Esophagus squamous epithelium (tissue), 4 donors: Measurements from ENCODE around the gene GTPBP8.

Experiments
- POLR2A ChIP-seq, 4 donors: fragments of 450-650 bp; IDR thresholded peaks; one replicate each; pipeline ENCODE4 v1.6.1; 2017; ENCODE audit warnings: antibody characterized with exemption in 4 of 4, mild to moderate bottlenecking in 4 of 4, moderate library complexity in 3 of 4
- TF ChIP-seq, protein P1 (sequence below), 6 experiments: fragments of 450-650 bp in 4 of 6; fragments of 200-600 bp in 2 of 6; sonication (generic) in 2 of 6; IDR thresholded peaks; one replicate each; pipeline ENCODE4 v1.5.1; 2016 to 2019; ENCODE audit warnings: antibody characterized with exemption in 6 of 6, mild to moderate bottlenecking in 4 of 6, moderate library complexity in 4 of 6

DNA sequence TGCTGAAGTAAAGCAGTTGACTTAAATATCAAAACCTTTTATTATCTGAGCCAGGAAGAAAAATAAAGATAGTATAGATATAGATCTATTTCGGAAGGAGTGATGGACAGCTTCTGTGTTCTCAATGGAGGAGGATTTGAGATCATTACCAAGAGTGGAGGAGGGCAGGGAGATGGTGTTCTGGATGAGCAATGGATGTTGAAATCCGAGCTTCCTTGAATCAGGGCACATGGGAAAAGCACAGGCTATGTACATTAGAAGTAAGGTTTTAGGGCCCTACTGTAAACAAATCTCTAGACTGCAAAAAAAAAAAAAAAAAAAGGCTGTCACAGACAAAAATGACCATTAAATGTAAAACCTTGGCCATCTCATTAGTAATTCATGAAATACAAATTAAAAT, 43.2 kb downstream of the GTPBP8 start:
- TF ChIP-seq, protein P1, sequence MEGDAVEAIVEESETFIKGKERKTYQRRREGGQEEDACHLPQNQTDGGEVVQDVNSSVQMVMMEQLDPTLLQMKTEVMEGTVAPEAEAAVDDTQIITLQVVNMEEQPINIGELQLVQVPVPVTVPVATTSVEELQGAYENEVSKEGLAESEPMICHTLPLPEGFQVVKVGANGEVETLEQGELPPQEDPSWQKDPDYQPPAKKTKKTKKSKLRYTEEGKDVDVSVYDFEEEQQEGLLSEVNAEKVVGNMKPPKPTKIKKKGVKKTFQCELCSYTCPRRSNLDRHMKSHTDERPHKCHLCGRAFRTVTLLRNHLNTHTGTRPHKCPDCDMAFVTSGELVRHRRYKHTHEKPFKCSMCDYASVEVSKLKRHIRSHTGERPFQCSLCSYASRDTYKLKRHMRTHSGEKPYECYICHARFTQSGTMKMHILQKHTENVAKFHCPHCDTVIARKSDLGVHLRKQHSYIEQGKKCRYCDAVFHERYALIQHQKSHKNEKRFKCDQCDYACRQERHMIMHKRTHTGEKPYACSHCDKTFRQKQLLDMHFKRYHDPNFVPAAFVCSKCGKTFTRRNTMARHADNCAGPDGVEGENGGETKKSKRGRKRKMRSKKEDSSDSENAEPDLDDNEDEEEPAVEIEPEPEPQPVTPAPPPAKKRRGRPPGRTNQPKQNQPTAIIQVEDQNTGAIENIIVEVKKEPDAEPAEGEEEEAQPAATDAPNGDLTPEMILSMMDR (IDR thresholded peaks at IDR 0.05), result no peak
- TF ChIP-seq POLR2A (IDR thresholded peaks at IDR 0.05), result no peak
